Measurements from ENCODE around the gene ENDOV.
A peak's percentile ranks its signal among the peaks of the same experiment; 100 is the strongest.

The ENDOV gene

GRCh38 chr17:80414803-80415625, at the start of gene ENDOV:
Gene ENDOV, plus strand, starts transcription at chr17:80415167. Its CDS starts 28 bp downstream, at chr17:80415195.
- H3K4me3 ChIP-seq (ENCODE audit: control insufficient read depth, low read depth, low read length) = peak within 1 kb of the TSS; percentile 100
- DNase-seq (ENCODE audit: low read depth) = peak; percentile 77
- no peak for TF ChIP-seq CTCF (IDR thresholded peaks at IDR 0.05; ENCODE audit: control insufficient read depth, insufficient read depth, low read depth, low read length, missing control alignments)

- H3K4me3 ChIP-seq (ENCODE audit: control insufficient read depth, low read depth, low read length) = no peak overlapping the region
- no peak for TF ChIP-seq CTCF (IDR thresholded peaks at IDR 0.05; ENCODE audit: control insufficient read depth, insufficient read depth, low read depth, low read length, missing control alignments)
- DNase-seq (ENCODE audit: low read depth) = no peak
Observed at GRCh38 chr17:80365983-80366382, 49.0 kb upstream of the ENDOV start.

- no peak for TF ChIP-seq CTCF (IDR thresholded peaks at IDR 0.05; ENCODE audit: control insufficient read depth, insufficient read depth, low read depth, low read length, missing control alignments)
- no peak for DNase-seq (ENCODE audit: low read depth)
- H3K4me3 ChIP-seq (ENCODE audit: control insufficient read depth, low read depth, low read length) = no peak overlapping the region
Observed at GRCh38 chr17:80367503-80367902, 47.5 kb upstream of the ENDOV start.

GRCh38 chr17:80371196-80371595, 43.8 kb upstream of the ENDOV start:
- no peak for TF ChIP-seq CTCF (IDR thresholded peaks at IDR 0.05; ENCODE audit: control insufficient read depth, insufficient read depth, low read depth, low read length, missing control alignments)
- H3K4me3 ChIP-seq (ENCODE audit: control insufficient read depth, low read depth, low read length) = no peak overlapping the region
- DNase-seq (ENCODE audit: low read depth) = no peak

- no peak overlapping the region for H3K4me3 ChIP-seq (ENCODE audit: control insufficient read depth, low read depth, low read length)
- TF ChIP-seq CTCF (IDR thresholded peaks at IDR 0.05; ENCODE audit: control insufficient read depth, insufficient read depth, low read depth, low read length, missing control alignments) = no peak
- DNase-seq (ENCODE audit: low read depth) = no peak
Observed at GRCh38 chr17:80372456-80372855, 42.5 kb upstream of the ENDOV start.

- DNase-seq (ENCODE audit: low read depth) = no peak
Observed at GRCh38 chr17:80372922-80373570, 41.9 kb upstream of the ENDOV start.

More at GRCh38 chr17:80372922-80373570, 41.9 kb upstream of the ENDOV start:
- TF ChIP-seq CTCF (IDR thresholded peaks at IDR 0.05; ENCODE audit: control insufficient read depth, insufficient read depth, low read depth, low read length, missing control alignments) = no peak
- H3K4me3 ChIP-seq (ENCODE audit: control insufficient read depth, low read depth, low read length) = no peak overlapping the region

All from AG09309 (cell line).